Inferior parietal cortex (tissue), 1 donor: ENCODE data around the gene SLC7A10.

Experiments used
- DNase-seq: peaks from one replicate; pipeline ENCODE4 v3.0.0-alpha.2; 2016; ENCODE audit errors: extremely low spot score

Gene SLC7A10

DNA sequence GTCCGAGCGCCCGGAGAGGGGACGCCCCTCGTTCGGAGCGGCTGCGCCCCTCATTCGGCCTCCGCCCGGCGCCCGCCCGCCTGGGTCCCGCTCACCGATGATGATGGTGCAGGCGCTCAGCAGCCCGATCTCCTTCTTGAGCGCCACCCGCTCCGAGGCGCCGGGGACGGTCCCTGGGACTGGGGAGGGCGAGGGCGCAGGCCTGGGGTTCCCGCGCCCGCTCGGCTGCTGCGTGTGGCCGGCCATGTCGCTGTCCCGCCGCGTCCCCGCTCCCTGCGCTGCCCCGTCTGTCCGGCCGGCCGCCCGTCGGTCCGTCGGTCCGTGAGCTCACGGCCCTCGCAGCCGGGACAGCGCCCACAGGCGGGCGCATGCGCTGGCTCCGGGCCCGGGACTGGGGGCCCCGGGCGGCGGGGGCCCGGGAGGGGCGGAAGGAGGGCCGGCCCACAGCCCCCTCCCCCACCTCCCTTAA is at the start of gene SLC7A10:
TSS of gene SLC7A10 (minus strand) at position 393 of the 469 bp plus-strand sequence. CDS start at position 246, 147 bp downstream.
- no peak for DNase-seq

DNA sequence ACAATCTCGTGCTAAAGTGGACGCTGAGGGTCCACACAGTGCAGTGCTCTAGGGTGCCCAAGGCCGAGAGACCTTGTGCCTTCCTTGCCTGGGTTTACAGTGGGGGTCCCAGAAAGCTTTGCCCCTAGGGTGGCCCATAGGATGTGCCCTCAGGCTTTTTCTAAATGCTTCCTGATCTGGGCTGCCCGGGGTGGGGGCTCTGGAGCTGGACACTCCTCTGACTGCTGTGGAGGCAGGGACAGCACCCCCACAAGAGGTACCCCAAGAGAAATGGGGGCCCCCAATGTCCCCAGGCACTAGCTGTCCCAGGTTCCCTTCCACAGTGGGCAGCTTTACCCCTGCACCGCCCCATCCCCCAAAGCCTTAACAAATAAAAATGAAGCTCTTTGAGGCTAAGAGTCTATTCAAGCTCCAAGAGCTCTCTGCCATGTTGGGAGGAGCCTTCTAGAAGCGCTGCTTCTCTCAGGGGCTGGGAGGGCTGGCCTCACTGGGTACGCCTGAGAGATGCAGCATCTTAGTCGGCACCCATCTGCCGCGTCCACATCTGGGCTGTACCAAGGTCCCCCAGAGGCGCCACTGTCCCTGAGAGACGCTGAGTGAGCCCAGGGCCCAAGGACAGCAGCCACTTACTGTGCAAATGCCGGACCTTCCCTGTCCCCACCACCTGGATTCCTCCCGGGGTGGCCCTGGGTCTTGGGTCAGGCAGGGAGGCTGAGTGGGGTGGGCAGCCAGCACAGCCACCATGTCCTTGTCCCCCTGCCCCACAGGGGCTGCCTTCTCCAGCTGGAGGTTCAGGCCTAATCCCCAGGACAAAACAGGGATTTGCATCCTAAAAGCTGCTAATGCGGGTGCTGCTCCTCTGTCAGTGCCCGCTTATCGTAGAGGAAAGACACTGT is 49.3 kb upstream of the SLC7A10 start:
- DNase-seq: no peak

DNA sequence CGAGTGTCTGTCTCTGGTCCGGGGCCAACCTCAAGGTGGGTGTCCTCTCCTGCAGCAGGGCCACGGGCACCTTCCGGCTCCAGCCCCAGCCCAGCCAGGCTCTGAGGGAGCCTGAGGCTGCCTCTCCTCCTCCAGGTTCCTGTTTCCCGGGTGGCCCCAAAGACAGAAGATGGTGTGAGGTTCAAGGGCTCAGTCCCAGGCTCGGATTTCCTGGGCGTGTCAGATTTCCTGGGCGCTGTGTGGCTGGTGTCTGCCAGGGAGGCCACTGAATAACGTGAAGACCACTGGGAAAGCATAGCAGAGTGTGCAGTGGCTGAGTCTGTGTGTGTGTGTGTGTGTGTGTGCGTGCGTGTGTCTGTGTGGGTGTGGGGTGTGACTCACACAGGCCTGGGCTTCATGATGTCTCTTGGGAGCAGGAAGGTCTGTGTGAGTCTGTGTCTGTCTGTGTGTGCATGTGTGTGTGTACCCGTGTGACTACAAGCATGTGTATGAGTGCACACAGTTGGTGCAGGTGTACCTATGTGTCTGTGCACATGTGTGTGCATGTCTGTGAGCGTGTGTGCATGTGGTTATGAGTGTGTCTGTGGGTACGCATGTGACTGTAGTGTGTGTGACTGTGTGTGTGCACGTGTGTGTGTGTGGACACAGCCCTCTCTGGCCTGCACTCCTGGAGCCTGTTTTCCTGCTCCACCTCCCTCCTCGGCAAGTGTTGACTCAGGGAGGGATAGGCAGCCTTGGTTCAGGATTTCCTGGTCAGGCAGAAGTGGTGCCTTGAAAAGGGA is 48.4 kb upstream of the SLC7A10 start:
- DNase-seq: no peak

DNA sequence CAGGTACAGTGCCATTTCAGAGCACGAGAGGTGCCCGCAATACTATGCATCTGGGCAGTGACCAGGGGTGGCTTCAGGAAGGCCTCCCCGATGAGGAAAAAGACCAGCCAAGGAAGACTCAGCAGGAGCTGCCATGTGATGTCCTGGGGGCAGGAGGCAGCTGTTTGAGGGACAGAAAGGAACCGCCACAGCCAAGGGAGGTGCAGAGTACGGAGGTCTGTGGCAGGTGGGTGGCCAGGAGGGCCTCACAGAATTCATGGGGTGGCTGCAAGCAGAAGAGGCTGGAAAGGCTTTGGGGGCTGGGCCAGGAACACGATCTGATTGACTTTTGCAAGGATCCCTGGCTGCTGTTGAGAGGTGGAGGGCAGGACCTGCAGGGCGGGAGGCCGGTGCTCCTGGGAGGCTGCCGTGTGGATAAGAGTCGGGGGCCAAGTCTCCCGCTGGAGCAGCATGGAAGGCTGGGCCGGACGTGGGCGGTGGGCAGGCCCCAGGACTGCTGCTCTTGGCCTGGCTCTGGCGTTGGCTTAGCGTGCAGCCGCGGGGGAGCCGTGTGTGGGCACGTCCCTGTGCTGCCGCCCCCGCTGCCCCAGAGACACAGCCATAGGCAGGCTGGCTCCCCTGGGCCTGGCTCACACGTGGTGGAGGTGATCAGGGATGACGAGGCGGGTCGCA is 47.6 kb upstream of the SLC7A10 start:
- no peak for DNase-seq

DNA sequence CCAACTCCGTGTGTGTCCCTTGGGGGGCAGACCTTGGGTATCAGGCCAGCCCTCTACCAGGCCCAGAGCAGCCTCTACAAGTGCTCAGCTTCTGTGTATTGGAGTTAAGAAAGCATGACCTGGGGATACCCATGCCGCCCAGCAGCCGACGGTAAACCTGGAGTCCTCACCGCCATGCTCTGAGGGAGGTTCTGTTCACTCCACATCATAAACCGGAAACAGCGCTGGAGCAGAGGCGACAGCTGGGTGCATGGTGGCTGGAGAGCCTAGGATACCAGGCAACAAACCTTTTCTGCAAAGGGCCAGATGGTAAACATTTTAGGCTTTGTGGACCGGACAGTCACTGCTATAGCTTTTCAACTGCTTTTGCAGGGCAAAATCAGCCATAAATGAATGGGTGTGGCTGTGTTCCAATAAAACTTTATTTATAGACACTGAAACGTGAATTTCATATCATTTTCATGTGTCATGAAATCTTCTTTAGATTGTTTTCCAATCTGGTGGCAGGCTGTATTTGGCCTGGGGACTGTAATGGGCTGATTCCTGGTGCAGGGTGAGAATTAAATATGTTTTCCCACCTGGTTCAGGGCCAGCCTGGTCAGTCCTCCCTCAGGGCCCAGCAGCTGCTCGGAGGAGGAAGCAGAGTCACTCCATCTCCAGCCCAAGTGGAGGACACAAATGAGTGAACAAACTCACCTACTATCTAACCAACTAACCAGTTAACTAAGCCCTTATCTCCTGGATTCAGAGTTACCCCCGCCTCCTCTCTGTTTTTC is 45.8 kb upstream of the SLC7A10 start:
- DNase-seq: no peak

DNA sequence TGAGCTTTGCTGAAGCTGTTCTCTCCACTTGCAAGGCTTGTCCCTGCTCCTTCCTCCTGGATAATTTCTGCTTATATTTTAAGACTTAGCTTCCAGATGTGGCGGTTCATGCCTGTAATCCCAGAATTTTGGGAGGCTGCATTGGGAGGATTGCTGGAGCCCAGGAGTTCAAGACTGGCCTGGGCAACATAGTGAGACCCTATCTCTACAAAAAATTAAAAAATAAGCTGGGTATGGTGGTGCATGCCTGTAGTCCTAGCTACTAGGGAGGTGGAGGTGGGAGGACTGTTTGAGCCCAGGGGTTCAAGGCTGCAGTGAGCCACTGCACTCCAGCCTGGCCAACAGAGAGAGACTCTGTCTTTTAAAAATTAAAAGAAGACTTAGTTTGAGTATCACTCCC is 45.1 kb upstream of the SLC7A10 start:
- no peak for DNase-seq

DNA sequence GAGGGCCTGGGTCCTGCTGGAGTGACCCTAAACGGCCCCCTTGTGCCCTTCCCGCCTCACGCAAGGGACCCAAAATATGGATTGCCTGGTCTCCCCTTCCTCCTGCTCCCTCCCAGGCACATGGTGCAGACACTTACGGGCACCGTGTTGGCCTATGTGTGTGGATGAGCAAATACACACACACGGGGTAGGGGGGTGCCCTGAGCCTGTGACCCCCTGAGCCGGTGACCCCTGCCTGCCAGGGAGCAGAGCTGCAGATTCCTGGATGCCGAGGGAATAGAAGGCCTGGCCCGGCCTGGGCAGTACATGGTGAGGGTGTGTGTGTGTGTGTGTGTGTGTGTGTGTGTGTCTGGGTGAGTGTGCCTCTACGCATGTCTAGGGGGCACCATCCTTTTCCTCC is 43.4 kb upstream of the SLC7A10 start:
- DNase-seq: no peak

DNA sequence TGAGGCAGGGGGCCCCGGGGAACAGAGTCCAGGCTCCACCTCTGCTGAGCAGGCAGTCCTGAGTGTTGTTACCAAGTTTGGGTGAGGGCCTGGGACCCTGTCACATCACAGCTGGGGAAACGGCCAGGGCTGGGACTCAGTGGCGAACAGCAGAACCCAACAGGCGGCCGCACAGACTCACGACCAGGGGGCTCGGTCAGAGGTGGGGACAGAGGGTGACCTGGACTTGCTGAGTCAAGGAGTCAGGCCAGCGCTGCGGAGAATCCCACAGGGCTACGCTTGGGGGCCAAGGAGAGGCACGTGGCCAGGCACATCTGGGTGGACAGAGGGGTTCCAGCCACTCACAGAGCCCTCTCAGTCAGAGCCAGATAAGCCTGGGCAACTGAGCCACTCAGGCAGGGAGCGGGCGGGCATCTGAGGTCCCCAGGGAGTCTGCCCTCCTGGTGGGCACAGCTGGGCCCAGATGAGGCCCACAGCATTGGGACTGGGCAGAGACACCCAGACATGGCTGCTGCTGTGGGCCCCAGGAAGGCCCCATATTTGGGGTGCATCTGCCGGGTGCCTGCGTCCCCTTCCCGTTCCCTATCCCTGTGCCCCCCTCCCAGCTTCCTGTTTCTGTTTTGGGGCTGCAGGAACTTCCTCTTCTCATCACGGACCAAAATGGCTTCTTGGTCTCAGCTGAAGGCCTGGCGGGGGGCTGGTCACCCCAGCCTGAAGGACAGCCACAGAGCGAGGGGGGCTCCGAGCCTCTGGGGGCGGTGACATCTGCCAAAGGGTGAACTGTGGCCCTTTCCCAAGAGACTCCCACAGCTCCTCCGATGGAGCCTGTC is 42.7 kb upstream of the SLC7A10 start:
- no peak for DNase-seq

DNA sequence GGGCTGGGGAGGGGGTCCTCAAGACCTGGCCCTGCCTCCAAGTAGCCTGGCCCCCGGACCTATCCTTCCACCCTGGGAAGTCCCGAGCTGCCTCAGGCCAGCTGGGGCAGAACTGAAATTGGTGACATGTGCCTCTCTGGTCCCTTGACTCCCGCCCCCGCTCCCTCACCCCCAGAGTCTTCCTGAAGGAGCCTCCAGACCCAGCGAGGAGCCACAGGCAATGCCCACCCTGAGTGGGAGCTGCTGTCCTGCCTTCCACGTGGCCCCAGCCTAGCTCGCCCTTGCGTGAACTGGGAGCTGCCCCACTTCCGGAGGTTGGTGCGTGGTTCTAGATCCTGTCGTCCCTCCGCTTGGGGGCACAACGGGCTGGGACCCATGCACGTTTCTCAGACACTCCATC is 42.1 kb upstream of the SLC7A10 start:
- DNase-seq: no peak

DNA sequence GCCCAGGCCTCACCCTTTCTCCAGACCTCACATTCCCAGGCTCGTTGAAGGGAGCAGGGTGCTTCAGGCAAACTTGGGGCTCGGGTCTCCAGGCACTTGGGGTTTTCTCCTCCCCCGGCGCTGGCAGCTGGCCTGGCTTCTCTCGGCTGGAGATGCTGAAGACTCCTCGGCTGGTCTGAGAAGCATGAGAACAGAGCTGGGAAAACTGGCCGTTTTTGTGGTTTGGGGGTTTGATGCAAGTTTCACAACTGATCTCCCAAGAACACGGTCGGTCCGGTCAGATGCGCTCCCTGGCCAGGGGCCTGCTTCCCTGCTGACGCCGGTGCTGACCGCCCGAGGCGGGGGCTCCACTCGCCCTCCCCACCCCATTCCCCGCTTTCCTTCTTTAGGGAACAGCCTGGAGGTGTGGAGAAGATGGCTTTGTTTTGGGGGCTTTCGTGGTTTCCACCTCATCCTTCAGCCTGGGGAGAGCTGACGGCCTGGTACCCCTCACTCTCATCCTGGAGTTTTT is 41.4 kb upstream of the SLC7A10 start:
- DNase-seq: no peak

DNA sequence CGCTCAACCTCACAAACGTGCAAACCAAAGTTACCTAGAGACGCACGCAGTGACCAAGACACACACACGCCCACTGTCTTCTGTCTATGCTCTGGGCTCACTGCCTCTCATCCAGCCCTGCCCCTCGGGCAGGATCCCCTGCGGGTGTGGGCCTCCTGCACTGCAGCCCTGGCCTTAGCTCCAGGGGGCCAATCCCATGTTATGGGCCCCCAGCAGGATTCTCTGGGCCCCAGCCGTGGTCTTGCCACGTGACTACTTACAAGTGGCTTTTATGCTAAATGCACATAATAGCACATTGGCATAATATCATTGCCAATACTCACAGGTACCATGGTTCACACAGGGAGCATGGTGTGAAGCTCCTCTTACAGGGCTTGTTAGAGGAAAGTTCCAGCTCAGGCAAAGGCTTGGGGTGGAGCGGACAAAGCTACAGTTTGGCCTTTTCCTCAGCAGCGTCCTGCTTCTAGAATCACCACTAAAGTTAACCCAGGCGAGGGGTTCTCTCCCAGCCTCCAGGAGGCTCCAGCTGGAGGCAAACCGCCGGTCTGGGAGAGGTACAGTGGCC is 39.3 kb upstream of the SLC7A10 start:
- no peak for DNase-seq

DNA sequence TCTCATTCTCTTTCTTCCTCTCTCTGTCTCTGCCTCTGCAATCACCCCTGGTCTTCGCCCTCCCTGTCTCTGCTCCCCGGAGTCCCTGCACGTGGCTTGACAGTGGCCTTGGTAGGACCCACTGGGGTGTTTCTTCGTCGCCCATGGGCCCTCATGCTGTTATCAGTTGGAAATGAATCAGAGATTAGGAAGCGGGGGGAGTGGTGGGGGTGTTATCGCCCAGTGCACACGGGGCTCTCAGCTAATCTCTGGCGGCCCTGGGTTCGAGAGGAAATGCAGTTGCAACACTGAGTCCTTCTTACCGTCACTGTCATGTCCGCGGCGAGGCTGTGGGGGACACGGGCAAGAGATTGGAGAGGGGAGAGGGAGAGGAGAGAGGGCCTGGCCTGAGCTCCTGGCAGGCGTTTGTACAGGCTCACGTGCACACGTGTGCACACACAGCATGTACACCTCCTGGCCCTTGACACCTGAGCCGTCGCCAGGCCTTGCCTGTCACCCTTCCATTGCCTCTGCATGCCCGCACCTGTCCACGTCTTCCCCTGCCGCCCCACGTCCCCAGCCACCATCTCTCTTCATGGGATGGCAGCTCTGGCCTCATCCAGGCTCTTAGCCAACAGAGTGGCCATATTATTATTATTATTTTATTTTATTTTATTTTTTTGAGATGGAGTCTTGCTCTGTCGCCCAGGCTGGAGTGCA is 37.8 kb upstream of the SLC7A10 start:
- DNase-seq: no peak

DNA sequence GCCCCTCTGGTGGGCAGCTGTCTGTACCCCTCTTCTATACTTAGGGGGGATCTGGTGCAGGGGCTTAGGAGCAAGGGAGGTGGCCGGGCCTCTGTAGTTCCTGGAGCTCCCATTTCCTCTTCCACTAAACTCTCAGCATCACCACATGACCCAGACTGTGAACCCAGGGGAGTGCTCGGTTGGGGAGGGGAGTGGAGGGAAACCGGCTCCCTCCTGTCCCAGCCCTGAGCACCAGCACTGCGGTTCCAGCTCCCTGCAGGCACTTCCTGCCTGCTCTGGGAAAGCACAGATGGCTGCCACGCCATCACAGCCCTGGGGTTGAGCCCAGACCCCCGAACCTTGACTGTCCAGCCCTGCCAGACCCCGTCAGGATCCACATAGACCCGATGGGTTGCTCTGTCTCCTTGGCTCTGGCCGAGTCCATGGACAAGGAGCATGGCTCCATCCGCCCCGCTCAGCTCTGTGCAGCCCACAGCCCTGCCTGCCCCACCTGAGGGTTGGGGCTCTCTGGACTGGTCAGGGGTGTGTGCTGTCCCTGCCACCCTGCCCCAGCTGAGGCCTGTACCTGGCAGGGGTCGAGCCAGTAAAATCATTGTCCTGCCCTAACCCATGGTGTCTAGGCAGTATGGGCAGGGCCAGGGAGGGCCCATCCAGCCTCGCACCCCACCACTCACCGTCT is 36.0 kb upstream of the SLC7A10 start:
- no peak for DNase-seq

DNA sequence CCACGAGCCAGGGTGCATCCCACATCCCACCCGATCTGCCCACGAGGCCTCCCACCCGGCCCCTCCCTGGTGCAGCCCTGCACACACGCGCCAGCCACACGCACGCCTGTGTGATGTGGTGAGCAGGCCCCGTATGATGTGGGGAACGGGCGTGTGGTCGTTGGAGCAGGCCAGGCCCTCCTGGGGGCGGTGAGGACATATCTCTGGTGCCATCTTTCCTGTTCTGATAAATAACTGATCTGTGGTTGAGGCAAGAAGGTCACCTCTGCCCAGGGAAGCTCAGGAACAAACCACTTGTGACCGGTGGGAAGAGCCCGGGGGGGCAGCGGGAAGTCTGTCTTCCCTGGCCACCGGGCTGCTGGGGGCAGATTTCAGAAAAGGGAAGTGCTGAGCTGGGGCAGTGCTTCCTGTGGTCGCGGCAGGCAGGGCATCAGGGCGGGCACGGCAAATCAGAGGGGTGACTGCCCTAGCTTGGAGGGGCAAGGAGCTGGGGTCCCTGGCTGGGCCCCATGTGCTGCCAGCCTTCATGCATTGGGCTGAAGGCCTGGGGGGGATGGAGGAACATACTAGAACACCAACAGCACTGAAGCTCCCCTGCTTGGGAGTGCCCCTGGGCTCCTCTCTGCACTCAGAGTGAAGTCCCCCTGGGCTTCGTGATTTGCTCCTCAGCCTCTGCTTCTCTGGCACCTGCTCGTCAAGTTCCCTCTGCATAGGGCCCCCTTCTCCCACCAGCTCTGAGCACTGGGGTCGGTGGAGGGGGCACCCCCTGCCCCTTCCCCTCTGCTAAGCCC is 35.2 kb upstream of the SLC7A10 start:
- DNase-seq: no peak

DNA sequence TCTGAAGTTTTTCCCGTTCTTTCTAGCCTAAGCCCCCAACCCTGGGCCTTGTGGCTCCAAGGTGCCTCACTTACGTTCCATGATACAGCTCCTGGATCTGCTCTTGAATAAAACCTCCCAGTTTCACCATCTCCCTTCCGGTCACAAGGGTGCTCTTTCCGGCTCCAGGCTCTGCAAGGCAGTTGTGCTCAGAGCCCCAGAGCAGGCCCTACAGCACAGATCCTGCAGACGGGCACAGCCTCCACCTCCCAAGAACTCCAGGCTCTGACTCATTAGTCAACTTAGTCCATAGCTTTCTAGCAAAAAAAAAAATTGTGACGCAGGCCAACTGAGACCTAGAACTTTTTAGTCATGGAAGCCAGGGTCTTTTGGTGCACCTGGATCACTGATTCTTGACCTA is 33.9 kb upstream of the SLC7A10 start:
- no peak for DNase-seq

DNA sequence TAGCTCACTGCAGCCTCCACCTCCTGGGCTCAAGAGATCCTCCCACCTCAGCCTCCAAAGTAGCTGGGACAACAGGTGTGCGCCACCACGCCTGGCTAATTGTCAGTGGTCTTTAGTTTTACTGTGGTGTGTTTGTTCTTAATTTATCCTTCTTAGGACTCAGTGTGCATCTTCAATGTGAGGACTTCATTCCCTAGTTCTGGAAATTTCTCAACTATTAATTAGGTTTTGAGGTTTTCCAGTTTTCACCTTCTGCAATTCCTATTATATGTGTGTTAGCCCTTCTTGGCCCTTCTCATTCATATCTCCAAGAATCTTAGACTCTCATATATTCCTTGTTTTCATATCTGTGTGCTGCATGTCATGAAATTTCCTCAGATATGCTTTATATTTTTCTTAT is 32.2 kb upstream of the SLC7A10 start:
- no peak for DNase-seq

DNA sequence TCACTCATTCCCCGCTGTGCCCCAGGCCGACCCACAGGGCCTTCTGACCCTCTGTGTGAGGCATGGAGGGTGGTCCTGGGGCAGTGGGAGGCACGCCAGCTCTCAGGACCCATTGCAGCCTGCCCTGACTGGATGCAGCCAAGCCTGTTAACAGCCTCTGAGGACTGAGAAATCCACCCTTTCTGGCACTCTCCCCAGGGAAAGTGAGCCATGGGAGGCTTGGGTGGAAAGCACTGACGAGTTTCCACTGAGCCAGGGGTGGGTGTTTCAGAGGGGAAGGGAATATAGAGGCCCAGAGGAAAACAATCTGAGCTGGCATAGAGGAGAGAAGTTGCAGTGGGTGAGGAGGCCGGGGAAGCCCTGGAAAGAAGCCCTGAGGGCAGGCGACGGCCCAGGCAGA is 30.6 kb upstream of the SLC7A10 start:
- no peak for DNase-seq

DNA sequence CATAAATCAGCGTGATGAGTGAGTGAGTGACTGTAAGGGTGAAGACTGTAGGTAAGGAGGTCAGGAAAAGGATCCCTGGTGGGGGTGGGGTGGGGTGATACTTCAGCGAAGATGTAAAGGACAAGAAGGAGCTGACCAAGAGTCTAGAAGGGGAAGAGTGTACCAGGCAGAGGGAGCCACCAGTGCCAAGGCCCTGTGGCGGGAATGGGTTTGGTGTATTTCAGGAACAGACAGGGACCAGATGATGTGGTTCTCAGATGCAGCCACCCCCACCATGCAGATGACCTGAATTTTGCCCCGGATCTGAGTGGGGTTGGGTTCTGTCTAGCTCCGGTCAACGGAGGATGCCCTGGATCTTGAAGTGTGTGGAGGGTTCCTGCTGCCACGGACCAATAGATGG is 30.1 kb upstream of the SLC7A10 start:
- no peak for DNase-seq
